Putamen (tissue), 1 donor: ENCODE data around the gene BZW1.
A peak's percentile ranks its signal among the peaks of the same experiment; 100 is the strongest.
"Not testable (repeated sequence)": the region's sequence is repeated elsewhere in the genome, so short reads cannot be mapped to it uniquely, and the experiment has no call there.

ENCODE experiments used
- DNase-seq: peaks from one replicate; pipeline ENCODE4 v3.0.0-alpha.2; 2016; ENCODE audit warnings: low spot score

BZW1 gene

DNA sequence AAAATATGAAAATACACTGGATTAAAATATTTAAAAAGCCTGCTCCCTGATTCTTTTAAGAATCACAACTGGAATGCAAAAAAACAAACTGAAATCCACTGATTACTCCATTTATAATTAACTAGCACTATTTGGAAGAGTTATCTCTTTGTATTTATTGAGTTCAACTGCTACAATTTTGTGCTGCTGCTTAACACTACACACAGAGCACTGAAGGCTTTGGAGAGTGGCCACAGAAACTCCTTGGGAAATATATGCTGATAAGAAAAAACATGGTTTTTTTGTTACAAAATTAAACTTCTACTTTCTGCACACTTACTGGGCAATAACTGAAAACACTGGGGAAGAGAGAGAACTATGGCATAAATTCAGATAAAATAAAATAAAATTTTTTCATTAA lies 19.8 kb upstream of the BZW1 start:
- no peak for DNase-seq

DNA sequence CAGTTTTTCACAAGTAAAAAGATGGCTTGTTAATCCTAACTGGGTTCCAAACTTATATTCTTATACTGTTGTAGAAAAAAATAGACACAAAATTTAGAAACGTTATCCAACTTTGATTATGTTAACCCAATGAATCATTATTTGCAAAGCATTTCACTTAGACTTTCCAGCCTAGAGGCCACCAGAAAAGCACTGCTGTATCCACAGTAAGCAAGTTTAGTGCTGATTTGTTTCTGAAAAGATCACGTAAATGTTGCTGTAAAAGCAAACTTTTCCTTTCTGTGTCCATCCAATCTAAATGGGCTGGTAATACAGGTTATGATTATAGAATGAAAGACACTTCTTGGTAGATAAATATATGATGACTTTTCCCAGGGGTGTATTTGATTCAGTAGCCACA lies 17.6 kb upstream of the BZW1 start:
- DNase-seq: no peak

DNA sequence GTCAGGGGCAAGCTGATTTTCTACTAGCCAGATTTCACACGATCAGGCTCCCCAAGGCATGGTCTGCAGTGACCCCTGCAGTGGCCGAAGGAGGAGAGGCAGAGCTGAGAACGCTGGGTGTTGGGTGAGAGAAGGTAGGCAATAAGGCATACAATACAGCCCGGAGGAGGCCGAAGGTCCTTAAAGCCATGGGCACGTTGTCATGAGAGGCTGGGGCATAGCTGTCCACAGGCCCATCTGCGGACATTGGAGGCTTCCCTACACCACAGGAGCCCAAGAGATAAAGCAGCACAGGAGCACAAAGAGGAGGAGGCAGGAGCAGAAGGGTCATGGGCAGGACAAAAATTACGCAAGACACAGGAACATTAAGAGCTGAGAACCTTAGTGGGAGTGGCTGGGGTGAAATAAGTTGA lies 16.7 kb upstream of the BZW1 start:
- no peak for DNase-seq

DNA sequence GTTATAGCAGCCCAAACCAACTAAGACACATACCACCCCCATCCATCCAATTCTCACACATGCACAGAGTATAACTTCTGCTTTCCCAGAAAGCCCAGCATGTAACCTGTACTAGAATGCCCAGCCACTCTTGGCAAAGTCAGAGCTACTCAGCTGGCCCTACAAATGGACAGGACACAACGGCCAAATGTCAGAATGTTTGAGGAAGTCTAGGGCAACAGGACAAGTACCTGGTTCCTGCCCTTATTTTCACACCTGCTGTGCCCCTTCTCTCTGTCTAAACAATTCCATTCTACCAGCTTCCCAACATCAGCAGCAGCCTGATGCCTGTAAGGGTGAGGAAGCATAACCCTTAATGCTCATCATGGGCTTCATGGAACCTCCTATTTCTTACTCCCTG lies 15.1 kb upstream of the BZW1 start:
- no peak for DNase-seq

DNA sequence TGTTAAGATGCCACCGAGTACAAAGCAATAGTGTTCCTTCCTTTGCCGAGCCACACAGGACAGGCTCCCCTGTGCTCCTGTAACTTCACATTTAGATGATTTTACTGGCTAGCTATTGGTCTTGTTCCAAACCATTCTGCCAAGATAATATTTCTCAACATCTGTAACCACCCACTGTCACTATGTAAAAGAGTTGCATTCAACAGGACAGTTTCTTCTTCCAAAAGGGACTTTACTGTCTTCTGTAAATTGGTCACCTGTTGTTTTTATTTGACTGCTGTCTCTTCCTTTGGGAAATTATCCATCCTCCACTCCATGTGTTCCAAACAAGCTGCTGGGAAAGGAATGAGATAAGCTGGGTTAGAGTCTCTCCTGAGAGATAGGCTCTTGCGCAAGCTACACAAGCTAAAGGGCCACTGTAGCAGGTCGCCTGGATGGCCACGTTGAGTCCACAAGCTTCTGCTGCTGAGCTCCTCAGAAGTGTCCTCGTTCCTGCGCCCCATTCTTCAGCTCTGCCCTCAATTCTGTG lies 14.4 kb upstream of the BZW1 start:
- DNase-seq: no peak

DNA sequence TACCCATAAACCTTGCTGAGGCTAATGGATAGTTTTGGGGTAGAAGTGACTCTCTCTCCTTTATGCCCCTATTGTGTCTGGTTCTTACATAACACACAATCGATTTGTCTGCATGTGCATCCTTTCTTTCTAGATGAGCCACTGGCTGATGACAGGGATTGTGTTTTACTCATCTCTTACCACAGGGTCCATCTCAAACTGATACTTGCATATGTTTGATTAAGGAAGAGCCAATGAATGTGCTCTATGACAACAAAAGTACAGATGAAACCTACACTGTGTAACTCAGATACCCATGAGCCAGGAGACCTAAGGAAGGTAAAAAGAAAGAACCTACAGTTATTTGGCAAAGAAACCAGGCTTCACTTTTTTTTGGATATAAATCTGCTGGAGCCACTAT lies 13.2 kb upstream of the BZW1 start:
- no peak for DNase-seq

DNA sequence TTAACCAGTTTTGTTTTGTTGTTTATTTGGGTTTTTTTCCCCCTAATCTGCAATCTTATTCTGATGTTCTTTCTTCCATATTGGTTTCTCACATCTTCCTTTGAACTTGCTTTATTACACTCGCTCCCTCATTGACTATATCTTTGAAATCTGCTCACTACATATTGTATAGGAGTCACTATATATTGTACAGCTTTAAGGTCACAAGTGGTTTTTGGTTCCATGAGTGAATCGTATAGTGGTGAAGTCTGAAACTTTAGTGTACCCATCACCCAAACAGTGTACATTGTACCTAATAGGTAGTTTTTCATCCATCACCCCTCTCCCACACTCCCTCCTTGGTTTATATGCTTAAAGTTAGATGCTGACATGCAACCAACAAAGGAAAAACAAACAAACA lies 11.3 kb upstream of the BZW1 start:
- DNase-seq: no peak

DNA sequence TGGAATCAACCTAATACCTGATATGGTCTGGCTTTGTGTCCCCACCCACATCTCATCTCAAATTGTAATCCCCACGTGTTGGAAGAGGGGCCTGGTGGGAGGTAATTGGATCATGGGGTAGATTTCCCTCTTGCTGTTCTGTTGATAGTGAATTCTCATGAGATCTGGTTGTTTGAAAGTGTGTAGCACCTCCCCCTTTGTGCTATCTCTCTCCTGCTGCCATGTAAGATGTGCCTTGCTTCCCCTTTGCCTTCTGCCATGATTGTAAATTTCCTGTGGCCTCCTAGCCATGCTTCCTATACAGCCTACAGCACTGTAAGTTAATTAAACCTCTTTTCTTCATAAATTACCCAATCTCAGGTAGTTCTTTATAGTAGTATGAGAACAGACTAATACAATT lies 10.3 kb upstream of the BZW1 start:
- DNase-seq: not testable (repeated sequence)

DNA sequence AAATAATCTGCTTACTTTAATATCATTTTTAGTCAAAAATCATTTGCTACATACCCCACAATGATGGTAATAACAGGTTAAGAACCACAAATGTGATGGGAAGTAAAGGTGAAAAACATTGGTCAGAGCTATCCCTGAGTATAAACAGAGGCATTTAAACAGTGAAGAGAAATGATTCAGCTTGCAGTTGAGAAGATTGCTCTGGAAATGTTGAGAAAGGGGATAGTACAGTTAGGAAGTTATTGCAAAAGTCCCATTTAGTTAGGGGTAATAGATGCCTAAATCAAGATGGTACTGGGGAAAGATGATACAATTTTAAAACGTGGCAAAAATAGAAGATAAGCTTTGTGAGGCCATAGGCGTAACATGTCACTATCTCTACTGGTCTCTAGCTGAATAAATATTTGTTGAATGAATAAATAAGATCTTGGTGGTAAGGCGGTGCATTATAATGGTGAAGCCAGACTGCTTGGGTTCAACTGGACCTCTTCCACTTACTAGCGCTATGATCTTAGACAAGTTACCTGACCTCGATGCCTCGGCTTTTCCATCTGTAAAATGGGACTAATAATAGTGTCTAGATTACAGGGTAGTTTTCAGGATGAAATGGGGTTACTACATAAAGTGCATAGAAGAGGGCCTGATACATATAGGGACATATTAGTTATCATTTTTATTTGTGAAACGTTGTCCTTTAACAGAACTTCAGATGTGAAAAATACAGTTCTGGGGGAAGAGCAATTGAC lies 2.0 kb upstream of the BZW1 start:
- no peak for DNase-seq

DNA sequence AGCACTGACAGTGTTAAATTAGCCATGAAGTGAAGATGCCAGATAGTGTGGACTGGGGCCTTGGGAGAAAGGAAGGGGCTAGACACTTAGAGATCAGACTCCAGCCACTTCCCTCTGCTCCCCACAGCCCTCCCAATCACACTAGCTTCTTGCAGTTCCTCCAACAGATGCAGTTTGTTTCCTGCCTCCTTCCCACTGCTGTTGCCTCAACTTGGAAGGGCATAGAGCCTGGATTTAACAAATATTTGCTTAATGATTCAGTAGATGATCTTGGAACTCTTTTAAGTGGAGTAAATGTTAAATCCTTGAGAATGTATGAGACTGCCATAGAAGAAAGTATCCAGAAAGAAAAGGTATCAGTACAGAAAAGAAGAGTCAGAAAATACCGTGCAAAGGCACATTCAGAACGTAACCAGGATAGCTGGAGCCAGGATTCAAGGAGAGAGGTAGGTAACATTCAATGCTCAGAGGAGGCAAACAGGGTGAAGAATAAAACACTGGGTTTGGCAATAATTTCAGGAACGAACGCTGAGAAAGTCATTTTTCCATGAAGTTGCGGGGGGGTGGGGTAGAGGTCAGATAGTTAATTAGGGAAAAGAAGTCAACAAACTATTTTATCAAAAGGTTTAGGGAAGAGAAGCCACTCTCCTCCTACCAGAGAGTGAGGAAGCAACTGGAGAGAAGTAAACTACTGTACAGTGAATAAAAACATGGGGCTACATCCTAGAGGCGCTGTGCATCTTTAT lies 1.3 kb upstream of the BZW1 start:
- peak; percentile 8 for DNase-seq

DNA sequence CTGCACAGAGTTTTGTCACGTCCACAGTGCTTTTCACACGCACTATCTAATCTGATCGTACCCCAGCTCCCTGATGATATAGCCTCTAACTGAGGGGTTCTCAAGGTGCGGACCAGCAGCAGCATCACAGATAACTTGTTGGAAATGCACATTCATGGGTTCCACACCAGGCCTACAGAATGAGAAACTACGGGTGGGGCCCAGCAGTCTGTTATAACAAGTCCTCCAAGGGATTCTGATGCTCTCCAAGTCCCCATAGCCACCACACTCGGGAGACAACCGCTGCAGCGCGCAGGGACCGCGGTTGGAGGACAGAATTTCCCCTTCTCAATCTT lies 745 bp upstream of the BZW1 start:
- DNase-seq: no peak

DNA sequence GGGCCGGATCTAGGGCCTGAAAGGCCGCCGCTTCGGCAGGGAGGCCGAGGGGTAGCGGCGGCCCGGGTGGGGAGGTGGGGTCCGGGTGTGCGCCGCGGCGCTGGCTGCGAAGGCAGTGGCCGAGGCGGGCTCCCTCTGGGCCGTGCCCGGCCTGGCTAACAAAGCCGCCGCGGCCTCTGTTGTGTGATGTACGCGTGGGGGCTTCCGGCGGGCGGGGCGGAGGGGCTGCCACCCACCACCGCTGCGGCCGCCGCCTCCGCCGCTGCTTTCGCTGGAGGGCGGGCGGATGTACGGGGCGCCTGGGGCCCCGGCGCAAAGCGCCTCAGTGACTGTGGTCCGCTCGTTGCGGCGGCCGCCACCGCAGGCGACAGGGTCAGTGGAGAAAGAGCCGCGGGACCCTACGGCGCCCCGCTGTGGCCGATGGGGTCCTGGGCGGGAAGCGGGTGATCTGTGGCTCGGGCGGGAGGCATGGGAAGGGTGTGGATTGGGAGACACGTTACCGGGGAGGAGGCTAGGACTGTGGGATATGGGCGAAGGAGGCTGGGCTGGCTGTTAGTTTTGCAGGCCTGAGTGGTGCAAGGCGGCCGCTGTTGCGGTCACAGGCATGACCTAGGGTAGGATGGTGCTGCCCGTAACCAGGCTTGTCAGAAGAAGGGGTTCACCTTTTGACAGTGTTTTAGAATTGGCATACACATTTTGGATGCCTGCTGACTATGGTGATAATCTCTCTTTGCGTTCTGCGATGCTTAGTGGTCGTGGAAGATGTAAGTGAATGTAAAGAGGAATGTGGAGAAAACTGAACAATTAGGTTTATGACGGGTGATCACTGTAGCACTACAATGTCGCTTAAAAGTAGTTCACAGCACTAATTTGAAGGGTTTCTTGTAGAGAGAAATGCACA lies 662 bp downstream of the BZW1 start:
- peak; percentile 31 for DNase-seq

DNA sequence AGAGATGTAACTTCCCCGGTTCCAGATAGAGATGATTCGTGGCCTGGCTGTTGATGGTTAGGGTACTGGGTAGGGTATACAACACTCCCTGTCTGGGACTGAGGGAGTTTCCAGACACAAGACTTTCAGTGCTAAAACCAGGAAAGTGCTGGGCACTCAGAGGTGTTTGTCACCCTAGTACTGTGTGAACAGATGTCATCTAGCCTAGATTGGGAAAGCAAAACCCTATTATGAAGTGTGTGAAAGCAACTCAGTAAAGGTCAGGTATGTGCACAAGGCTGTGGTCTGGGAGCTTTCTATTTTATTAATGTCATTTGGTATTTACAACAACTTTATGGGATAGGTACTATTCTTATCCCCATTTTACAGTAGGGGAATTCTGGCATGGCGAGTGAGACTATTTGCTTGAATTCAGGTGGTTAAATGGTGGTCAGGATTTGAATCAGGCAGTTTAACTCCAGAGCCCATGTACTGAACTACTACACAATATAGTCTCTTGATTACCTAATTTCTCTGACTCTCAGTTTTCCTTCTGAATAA lies 2.6 kb downstream of the BZW1 start:
- no peak for DNase-seq

DNA sequence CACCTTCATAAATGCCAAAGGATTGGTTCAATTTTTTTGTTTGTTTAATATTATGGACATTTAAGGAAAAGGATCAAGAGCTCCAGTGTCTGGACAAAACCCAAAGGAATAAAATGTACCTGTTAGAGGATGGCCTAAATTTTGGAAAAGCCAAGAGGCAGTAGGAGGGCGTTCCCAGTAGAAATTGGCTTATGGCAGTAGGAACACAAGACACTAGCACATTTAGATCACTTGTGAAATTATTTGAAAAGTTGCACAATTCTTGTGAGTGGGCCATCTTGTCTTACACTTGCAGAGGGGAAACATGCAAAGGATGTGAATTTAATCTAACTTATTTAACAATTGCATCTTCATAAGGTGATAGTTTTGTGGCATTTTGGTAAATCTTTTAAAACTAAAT lies 3.2 kb downstream of the BZW1 start:
- DNase-seq: no peak

DNA sequence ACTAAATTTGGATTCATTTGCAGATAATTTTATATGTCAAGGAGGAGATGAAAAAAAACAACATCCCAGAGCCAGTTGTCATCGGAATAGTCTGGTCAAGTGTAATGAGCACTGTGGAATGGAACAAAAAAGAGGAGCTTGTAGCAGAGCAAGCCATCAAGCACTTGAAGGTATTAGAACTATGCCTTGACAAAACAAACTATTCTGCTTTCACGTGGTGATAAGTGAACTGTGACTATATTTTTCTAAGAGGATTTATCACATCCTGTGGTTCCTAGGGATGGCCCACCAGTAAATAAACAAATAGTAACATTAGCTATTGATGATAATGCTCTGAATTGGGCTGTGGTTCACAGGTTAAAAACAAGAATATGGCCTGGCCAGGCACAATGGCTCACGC lies 7.0 kb downstream of the BZW1 start:
- not testable (repeated sequence) for DNase-seq

DNA sequence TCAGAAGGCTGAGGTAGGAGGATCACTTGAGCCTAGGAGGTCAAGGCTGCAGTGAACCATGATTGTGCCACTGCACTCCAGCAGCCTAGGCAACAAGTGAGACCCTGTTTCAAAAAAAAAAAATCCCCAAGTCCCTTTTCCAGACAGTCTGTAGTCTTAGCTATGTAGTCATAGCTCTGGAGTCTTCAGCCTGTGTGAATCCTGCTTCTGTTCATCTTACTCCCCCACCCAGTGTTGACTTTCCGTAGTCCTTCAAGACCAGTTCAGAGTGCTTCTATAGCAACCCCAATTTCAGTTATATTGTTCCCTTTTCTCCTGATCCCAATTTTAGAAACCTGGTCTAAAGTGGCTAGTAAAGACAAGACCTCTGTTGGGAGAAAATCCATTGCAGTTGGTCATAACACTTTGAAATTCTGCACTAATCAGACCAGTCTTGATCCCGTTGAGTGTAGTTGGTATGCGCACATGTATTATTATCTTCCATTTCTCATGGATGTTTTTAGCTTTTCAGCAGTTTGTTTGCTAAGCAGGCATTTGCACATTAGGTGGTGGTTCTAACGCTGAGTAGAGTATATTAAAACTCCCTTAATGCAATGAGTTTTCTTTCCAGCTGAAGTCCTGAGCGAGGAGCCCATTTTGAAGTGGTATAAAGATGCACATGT lies 9.0 kb downstream of the BZW1 start:
- DNase-seq: no peak

DNA sequence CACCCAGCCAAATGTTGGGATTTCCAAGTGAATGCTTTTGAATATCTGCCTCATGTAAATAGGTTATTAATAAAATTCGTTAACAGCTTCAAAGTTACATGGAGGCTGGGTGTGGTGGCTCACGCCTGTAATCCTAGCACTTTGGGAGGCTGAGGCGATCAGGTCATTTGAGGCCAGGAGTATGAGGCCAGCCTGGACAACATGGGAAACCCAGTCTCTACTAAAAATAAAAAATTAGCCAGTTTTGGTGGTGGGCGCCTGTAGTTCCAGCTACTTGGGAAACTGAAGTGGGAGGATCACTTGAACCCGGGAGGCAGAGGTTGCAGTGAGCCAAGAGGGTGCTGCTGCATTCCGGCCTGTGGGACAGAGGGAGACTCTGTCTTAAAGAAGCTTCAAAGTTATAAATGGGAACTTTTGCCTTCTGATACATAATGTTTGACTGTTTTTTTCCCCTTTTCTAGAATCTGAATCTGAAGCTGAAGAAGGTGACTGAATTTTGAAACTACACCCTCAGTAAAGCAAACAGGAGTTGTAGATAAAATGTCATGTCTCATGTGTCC lies 10.1 kb downstream of the BZW1 start:
- DNase-seq: no peak

DNA sequence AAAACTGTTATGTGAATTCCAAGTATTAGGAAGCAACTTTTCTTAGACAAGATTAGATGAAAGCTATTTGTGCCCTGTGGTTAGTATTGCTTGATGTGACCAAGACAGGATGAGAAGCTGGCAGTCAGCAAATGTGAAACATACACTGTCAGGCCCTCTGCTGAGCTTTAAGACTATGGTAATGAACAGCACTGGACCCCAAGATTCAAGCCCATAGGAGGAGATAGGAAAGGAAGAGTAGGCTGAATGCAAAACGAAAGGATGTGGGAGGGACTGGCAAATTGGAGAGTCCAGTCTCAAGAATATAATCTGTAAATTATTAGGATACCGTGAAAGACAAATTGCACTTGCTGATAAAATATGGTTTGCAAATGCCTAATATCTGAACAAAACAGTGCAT lies 16.4 kb downstream of the BZW1 start:
- no peak for DNase-seq

DNA sequence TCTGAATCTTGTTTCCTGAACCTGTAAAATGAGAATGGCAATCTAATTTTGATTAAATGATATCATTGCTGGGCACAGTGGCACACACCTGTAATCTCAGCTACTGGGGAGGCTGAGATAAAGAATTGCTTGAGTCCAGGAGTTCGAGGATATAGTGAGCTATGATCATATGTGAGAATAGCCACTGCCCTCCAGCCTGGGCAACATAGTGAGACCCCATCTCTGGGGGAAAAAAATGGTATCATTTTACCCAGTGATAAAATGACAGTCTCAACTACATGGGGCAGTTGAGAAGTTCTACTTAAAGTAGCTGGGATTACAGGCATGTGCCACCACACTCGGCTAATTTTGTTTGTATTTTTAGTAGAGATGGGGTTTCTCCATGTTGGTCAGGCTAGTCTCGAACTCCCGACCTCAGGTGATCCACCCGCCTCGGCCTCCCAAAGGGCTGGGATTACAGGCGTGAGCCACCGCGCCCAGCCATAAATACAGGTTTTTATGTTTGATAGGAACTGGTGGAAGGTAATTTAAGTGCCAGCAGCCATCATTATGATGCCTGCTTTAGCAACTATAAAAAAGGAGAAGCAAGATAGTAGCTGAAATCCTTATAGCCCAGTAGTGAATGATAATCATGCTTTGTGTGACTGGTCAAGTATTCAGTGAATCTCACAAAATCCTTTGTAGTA lies 17.0 kb downstream of the BZW1 start:
- DNase-seq: no peak

DNA sequence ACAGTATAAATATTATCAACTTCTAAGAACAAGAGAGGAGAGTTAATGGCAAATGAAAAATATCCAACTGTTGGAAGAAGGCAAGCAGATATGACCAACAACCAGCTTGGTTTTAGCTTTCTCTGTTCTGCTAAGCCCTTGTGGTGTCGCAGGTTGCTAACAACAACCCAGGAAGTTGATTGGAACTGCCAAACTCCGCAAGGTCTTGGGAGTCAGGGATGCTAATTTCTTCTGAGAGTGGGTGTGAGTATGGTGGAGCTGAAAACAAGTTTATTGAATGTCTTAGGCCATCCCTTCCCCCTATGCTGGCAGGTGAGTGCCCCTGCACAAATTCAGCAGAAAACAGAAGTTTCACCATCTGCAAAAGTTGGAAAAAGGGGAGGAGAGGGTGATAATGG lies 17.5 kb downstream of the BZW1 start:
- DNase-seq: no peak

DNA sequence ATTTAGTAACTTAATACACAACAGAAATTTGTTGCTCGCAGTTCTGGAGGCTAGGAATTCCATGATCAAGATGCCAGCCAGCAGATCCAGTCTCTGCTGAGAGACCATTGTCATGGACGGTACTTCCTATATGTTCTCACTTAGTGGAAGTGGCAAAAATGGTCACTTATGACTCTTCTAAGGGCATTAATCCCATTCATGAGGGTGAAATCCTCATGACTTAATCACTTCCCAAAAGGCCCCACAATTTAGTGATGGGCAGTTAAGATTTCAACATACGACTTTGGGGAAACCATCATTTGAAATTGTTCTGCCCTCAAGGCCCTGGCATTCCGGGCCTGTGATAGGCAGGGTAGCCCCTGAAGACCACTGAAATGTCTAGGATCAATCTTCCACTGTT lies 23.0 kb downstream of the BZW1 start:
- no peak for DNase-seq
